H7 (cell line): ENCODE measurements around the gene GPR150. TPM values are rescaled to one million over a fixed set of nuclear protein-coding genes. Genes with fewer than 3 reads are reported as not detected.
"Not testable (repeated sequence)": the region's sequence is repeated elsewhere in the genome, so short reads cannot be mapped to it uniquely, and the experiment has no call there.

Source experiments
- DNase-seq: peaks from one replicate; pipeline ENCODE4 v3.0.0; 2012
- H3K27me3 ChIP-seq: 2 replicates; pipeline ENCODE4 v1.6.0; 2011; ENCODE audit warnings: mild to moderate bottlenecking, low read length; ENCODE audit not compliant: control insufficient read depth, insufficient read depth
- H3K36me3 ChIP-seq: replicated peaks from 2 replicates; pipeline ENCODE4 v1.5.1; 2011; ENCODE audit warnings: low read length; ENCODE audit not compliant: control insufficient read depth, insufficient read depth
- H3K4me3 ChIP-seq: 2 replicates; pipeline ENCODE4 v1.5.1; 2011; ENCODE audit warnings: low read depth, mild to moderate bottlenecking, control low read depth, low read length, moderate library complexity; ENCODE audit not compliant: insufficient read depth
- total RNA-seq: library from RNA; depleted of rRNA; stranded (reverse); fragments of >200 nt; shearing (Covaris generic); gene quantifications from 2 replicates; pipeline ENCODE4 v1.2.3, GENCODE V29; 2014

The GPR150 gene
- total RNA-seq, 1 experiment from 2014 or later, result not detected

DNA sequence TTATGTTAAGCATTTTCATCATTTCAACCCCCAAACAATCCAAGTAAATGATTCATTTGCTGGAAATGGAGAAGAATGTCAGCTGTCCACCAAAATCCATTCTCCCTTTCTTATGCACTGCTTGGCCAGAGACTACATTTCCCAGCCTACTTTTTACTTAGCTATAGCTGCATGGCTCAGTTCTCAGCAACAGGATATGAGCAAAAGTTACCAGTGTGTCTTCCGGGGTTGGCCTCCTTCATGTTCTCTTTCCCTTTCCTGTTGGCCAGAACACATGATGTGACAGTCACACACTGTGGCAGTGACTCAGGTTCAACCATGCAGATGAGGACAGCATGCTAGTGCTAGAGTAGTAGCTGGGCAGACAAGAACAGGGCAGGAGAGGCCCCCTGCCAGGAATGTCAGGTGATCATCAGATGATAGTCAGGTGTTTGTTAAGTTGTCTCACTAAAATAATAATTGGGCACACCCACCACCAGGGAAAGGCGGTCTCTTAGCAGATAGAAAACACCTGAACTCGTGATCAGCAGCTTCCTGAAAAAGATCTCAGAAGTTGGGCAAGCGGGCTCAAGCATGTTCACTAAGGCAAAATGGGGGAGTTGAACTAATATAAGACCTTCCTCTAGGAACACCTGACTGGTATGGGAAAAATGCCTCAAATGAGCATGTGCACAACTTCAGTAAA, 12.2 kb downstream of the GPR150 start:
- H3K27me3 ChIP-seq, result no peaks in the 10 kb centered on the region
- H3K4me3 ChIP-seq, result no peak overlapping the region
- H3K36me3 ChIP-seq, result no peaks in the 10 kb centered on the region
- DNase-seq, result no peak

DNA sequence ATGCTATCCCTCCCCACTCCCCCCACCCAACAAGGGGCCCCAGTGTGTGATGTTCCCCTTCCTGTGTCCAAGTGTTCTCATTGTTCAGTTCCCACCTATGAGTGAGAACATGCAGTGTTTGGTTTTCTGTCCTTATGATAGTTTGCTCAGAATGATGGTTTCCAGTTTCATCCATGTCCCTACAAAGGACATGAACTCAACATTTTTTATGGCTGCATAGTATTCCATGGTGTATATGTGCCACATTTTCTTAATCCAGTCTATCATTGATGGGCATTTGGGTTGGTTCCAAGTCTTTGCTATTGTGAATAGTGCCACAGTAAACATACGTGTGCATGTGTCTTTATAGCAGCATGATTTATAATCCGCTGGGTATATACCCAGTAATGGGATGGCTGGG, 13.1 kb downstream of the GPR150 start:
- H3K4me3 ChIP-seq, DNase-seq, H3K36me3 ChIP-seq, H3K27me3 ChIP-seq: not testable (repeated sequence)

DNA sequence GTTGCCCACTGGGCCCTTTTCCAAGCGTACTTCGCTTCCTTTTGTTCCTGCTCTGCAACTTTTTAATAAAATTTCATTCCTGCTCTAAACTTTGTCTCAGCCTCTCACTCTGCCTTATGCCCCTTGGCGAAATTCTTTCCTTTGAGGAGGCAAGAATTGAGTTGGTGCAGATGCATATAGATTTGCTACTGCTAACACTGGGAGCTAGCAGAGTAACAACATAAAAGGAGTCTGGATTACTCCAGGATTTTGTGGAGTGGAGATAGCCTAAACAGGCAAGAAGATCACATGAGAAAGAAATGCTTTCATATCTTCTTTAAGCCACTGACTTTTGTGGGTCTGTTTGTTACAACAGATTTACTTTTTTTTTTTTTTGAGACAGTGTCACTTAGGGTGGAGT, 13.8 kb downstream of the GPR150 start:
- no peak for DNase-seq
- Histone ChIP-seq H3K27me3 (no peaks in the 10 kb centered on the region), H3K36me3 (no peaks in the 10 kb centered on the region), H3K4me3 (no peak overlapping the region)

DNA sequence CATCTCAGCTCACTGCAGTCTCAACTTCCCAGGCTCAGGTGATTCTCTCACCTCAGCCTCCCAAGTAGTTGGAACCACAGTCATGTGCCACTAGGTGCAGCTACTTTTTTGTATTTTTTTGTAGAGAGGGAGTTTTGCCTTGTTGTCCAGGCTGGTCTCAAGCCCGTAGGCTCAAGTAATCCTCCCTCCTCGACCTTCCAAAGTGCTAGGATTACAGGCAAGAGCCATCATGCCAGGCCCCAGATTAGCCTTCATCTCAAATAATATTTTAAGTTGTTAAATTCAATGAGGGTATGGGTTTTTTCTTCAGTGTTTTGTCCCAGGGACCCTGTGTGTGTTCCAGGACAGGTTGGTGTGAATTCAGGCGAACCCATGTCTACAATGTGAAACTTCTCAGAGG, 14.2 kb downstream of the GPR150 start:
- Histone ChIP-seq H3K4me3 (no peak overlapping the region), H3K27me3 (no peaks in the 10 kb centered on the region), H3K36me3 (no peaks in the 10 kb centered on the region)
- no peak for DNase-seq

DNA sequence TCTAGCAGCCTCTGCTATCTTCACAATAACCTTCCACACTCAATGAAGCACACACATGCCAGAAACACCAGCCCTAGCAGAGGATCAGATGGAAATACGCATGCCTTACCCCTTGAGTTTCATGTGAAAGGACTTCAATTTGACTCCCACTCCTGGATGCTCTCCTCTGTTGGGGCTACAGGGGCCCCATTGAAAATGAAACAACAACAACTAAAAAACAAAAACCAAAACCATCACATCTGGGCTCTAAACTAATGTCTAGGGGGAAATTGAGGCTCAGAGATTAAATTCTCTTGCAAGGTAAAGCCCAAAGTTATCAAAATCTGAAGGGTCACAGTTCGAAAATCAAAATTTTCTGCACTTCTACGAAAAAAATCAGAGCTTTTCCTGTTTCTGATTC, 18.7 kb downstream of the GPR150 start:
- H3K4me3 ChIP-seq, result no peak overlapping the region
- no peak for DNase-seq

DNA sequence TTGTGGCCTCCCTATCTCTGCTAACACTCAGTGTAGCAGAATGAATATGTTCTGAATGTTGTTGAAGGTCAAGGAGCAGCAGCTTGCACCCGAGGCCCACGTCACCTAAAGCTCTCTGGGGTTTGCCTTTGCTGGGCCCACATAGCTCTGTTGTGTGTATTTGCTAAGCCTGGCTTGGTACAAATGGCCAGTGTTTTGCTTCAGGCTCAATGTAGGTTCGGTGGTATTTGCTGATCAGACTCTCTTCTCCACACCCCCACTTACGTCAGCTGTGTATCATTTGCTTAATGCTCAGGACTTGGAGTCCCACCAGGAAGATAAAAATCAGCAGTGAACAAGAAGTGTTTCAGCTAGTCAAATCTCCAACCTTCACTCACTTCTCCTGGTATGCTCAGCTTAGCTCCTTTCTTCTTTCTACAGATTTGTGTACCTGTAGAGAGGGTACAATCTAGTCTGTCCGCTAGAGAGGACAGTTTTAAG, 21.9 kb downstream of the GPR150 start:
- no peaks in the 10 kb centered on the region for H3K36me3 ChIP-seq

More for the DNA sequence above, 18.7 kb downstream of the GPR150 start:
- no peaks in the 10 kb centered on the region for H3K36me3 ChIP-seq
- H3K27me3 ChIP-seq, result no peaks in the 10 kb centered on the region

DNA sequence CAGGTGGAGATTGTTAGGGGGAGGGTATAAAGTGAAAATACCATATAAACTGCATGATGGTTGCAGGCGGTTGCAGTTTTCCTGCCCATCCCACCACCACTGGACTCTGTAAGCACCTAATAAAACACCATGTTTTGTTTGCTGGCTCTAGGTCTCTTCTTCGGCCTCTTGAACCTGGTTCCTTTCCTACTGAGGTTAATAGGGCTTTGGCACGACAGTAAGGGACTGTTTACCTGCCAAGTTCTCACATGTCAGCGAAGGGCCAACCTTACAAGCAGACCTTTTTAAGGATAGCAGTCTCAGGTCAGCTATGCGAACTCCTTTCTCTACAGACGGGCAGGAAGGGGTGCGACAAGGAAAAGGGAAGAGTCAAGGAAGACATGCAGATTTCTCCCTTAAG, 23.3 kb downstream of the GPR150 start:
- Histone ChIP-seq H3K36me3 (no peaks in the 10 kb centered on the region), H3K4me3 (no peak overlapping the region), H3K27me3 (no peaks in the 10 kb centered on the region)
- DNase-seq, result no peak

More for the DNA sequence above, 21.9 kb downstream of the GPR150 start:
- Histone ChIP-seq H3K27me3 (no peaks in the 10 kb centered on the region), H3K4me3 (no peak overlapping the region)
- DNase-seq, result no peak

DNA sequence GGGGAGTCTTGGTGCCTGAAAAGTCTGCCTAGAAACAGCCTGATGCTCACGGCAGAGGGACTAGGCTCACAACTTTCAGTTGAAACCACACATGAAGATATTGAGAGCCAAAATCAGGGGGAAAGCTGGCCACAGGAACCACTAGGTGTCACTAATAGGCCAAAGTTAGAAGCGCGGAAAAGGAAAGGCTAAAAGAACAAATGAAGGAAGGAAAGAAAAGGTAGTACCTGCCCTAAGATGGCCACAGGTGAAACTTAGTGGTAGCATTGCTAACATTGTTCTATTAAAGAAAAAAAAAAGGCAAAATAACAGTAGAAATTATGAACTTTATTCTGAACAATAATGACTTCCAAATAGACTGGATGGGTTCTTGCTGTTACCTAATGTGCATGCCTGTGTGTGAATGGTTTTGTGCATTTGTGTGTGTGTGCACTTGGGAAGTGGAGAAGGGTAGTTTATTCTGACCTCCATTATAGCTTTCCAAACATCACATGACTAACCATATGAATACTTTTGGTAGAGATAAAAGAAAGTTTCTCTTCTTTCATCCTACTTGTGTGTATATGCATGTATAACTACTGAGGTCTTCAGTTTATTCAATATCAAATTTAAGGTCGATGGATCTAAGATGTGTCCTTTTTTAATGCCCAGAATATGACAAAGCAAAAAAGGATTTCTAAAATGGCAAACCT, 24.6 kb downstream of the GPR150 start:
- H3K27me3 ChIP-seq, result no peaks in the 10 kb centered on the region
- no peaks in the 10 kb centered on the region for H3K36me3 ChIP-seq
- H3K4me3 ChIP-seq, result no peak overlapping the region
- DNase-seq, result peak; percentile 26

DNA sequence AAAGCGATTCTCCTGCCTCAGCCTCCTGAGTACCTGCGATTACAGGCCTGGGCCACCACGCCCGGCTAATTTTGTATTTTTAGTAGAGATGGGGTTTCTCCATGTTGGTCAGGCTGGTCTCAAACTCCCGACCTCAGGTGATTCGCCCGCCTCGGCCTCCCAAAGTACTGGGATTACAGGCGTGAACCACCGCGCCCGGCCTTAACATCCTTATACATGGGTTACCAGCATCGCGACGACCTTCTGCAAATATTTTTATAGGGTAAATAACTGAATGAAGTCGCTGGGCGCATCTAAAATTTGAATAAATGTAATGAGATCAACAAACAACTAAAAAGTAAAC, 26.3 kb downstream of the GPR150 start:
- H3K27me3 ChIP-seq, H3K36me3 ChIP-seq, DNase-seq, H3K4me3 ChIP-seq: not testable (repeated sequence)

DNA sequence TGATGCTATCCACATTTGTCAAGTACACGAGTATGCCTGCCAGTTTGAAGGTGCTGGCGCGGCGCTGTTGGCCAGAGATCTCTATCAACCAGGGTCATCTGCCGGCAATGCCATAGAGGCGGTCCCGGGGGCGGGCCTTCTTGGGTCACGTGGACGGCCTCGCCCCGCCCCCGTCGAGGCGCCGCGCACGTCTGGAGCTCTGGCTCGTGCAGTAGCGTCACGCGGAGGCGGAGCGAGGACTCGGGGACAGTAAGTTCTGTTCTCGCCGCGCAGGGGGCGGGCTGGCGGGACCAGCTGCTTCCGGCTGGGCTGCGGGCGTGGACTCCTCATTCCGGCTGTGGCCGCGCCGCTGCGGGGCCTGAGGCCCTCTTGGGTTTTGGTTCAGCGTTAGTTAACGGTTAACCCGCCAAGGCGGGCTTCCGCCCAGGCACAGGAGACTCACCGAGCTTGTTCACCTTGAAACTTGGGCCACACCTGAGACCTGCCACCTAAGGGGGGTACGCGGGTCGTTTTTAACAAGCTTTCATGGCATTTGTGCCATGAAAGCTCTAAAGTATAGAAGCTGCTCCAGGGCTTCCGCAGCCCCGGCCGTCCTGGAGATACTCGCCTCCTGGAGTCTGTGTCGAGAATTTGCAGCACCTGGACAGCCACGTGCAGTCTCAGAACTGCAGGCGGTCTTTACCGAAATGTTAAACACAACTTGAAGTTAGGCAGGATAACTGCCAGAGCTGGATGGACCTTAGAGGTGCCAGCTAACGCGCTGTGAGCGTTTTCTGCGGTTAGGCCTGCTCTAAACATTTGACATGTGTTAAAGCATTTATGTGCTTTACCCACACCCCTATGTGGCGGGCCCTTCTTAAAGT, 26.9 kb downstream of the GPR150 start, which contains the start of gene RFESD:
Gene RFESD, plus strand, starts transcription at position 209 of the 863 bp plus-strand sequence. CDS start 5,495 bp downstream, outside the sequence.
- H3K4me3 ChIP-seq, result peak within 1 kb of the TSS; percentile 50
- no peaks in the 10 kb centered on the region for H3K27me3 ChIP-seq
- DNase-seq, result peak; percentile 90
- H3K36me3 ChIP-seq, result no peaks in the 10 kb centered on the region

DNA sequence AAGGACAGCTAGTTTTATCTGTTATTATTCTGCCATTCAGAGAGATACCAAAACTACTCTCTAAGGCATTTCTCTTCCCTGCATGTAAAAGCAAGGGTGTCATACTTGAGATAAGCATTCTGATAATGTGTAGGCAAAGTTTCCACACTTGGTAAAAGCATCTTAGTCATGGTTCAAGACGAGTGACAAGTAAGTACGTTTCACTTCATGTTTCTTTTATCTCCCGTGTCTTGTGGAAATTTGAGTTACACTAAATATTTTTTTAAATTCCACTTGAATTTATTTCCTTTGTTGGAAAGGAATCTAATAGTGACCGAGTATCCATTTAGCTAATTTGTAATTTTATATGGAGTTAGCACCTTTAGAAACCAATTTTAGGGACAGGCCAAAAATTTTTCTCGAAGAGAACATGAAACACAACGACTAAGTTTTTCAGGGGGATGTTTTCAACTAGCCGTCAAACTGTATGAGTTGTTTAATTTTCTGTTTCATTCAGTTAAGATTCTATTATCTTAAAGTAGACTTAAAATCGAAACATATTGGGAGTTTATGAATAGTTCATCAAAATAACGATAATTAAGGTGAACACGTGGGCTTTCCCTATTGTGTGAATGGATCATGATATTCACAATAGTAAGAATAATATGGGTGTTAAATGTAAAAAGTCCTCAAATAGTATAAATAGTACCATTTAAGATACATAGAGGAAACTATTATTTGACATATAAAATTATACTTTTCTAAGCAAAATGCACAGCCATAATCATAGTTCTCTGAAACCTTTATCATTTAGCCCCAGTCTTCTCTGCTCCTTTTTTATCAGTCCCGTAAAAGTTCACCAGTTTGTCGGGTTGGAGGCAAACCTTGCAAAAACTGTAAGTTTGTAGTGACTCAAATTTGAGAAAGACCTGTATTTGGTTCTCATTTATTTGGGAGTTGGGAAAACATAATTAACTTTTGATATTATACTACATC, 28.3 kb downstream of the GPR150 start:
- Histone ChIP-seq H3K4me3 (no peak overlapping the region), H3K27me3 (no peaks in the 10 kb centered on the region), H3K36me3 (no peaks in the 10 kb centered on the region)
- no peak for DNase-seq

DNA sequence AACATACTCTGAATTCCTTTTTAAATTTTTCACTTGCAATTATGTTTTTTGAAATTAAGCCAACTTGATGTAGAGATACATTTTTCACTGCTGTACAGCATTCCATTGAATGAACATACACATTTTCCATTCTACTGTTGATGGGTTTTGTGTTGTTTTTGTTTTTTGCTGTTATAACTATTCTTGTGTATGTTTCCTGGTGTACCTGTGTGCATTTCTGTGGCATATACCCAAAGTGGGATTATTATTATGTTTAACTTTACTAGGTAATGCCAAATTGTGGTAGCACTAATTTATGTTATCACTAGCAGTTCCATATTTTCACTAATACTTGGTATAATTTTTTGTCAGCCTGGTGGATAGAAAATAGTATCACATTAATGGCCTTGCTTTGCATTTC, 29.4 kb downstream of the GPR150 start:
- DNase-seq, result no peak
- Histone ChIP-seq H3K27me3 (no peaks in the 10 kb centered on the region), H3K36me3 (no peaks in the 10 kb centered on the region), H3K4me3 (no peak overlapping the region)

DNA sequence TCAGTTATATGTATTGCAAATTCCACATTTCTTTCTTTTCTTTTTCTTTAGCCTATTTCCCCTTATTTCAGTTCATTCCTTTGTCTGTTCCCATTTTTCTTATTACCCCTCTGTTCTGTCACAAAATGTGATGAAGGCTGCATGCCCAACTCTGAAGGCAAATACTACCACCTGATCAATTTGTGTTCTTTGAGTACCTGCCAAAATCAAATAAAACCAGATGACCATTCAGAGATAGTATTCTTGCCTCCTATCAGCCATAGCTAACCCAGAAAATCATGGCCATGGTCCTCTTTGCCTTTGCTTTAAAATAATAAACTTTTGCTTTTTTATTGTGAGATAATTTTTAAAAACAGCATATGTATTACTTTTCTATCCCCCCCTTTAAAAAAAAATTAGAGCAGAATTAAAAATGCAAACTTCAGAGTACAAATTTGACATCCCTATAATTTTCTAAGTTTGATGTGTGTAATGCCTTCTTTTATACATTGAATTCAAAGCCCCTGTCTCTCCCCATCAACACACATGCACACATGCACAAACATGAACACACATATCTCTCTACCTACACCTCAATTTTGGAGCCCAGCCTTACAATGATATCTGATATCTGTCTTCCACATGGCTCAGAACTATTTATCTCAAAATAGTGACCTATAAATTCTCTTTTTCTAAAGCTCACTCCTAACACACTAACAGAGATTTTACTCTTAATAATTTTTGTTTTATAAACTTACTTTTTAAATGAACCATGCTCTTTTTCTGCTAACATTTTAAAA, 30.1 kb downstream of the GPR150 start:
- Histone ChIP-seq H3K27me3 (no peaks in the 10 kb centered on the region), H3K36me3 (no peaks in the 10 kb centered on the region), H3K4me3 (no peak overlapping the region)
- DNase-seq, result no peak
